ENCODE data around the gene PARD3. TPM values are rescaled to one million over a fixed set of nuclear protein-coding genes. Genes with fewer than 3 reads are reported as not detected.

Gene PARD3
- total RNA-seq, 6 donors from 2014 or later = 30.6 to 108 (median 50.6) TPM

GRCh38 chr10:34175121-34175520 lies 640.0 kb downstream of the PARD3 start:
- TF ChIP-seq EP300 (IDR thresholded peaks at IDR 0.05) (no peak), POLR2A (IDR thresholded peaks at IDR 0.05) (no peak), POLR2AphosphoS5 (IDR thresholded peaks at IDR 0.05) (no peak)
- TF ChIP-seq, protein P1, sequence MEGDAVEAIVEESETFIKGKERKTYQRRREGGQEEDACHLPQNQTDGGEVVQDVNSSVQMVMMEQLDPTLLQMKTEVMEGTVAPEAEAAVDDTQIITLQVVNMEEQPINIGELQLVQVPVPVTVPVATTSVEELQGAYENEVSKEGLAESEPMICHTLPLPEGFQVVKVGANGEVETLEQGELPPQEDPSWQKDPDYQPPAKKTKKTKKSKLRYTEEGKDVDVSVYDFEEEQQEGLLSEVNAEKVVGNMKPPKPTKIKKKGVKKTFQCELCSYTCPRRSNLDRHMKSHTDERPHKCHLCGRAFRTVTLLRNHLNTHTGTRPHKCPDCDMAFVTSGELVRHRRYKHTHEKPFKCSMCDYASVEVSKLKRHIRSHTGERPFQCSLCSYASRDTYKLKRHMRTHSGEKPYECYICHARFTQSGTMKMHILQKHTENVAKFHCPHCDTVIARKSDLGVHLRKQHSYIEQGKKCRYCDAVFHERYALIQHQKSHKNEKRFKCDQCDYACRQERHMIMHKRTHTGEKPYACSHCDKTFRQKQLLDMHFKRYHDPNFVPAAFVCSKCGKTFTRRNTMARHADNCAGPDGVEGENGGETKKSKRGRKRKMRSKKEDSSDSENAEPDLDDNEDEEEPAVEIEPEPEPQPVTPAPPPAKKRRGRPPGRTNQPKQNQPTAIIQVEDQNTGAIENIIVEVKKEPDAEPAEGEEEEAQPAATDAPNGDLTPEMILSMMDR (IDR thresholded peaks at IDR 0.05) = no peak
- H3K36me3 ChIP-seq = no peaks in the 10 kb centered on the region
- no peaks in the 10 kb centered on the region for H3K9me3 ChIP-seq
- H3K4me3 ChIP-seq = no peak overlapping the region
- WGBS, 2 donors = 88 to 95% methylated on average over 2 of the region's 2 CpGs
- ATAC-seq (ENCODE audit: low FRiP score in 2 of 2) = no peak
- DNase-seq = no peak
- peaks cover 0 to 4% (median 1%) of the 10 kb centered on the region in 4 donors for H3K4me1 ChIP-seq
- H3K27ac ChIP-seq = no peak overlapping the region
- H3K27me3 ChIP-seq = no peaks in the 10 kb centered on the region

GRCh38 chr10:34172936-34173533 lies 642.1 kb downstream of the PARD3 start:
- Histone ChIP-seq H3K4me3 (no peak overlapping the region), H3K9me3 (no peaks in the 10 kb centered on the region), H3K27me3 (no peaks in the 10 kb centered on the region), H3K27ac (no peak overlapping the region), H3K36me3 (no peaks in the 10 kb centered on the region), H3K4me1 (peaks cover 0 to 4% (median 3%) of the 10 kb centered on the region in 4 donors)
- DNase-seq (no peak), ATAC-seq (ENCODE audit: low FRiP score in 2 of 2) (no peak)
- WGBS, 2 donors = 48 to 49% methylated on average over 8 of the region's 8 CpGs
- TF ChIP-seq, protein P1 (IDR thresholded peaks at IDR 0.05) = no peak

DNA sequence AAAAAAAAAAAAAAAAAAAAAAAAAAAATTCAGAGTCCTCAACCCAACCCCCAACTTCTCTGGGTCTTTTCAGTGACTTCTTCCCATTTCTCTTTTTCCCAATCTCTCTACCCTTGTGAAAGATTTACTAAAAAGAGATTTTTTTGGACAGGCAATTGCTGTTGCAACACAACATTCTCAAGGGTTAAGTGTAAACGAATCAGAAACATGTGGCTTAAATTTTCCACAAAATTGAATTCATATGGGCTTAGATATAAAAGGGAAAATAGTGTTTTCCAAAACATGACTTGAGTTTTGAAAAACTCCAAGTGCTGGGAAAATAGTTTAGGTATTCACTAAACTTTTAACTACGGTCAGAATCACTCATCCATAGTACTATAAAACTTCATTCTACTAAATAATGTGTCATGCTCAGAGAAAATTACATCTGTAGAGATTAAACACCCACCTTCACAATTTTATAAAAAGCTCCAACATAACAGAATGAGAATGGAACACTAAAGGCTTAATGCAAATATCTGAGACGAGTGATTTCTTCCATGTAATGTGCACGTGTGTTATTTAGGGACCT lies 643.1 kb downstream of the PARD3 start:
- H3K36me3 ChIP-seq = no peaks in the 10 kb centered on the region
- TF ChIP-seq, protein P1 (IDR thresholded peaks at IDR 0.05) = no peak
- no peak overlapping the region for H3K27ac ChIP-seq
- H3K4me1 ChIP-seq = peaks cover 0 to 4% (median 3%) of the 10 kb centered on the region in 4 donors
- H3K4me3 ChIP-seq = no peak overlapping the region
- H3K27me3 ChIP-seq = no peaks in the 10 kb centered on the region
- no peak for DNase-seq
- WGBS, 2 donors = 60 to 70% methylated on average over 4 of the region's 4 CpGs
- ATAC-seq (ENCODE audit: low FRiP score in 2 of 2) = peak in 1 of 2 donors; percentile 60
- no peaks in the 10 kb centered on the region for H3K9me3 ChIP-seq

DNA sequence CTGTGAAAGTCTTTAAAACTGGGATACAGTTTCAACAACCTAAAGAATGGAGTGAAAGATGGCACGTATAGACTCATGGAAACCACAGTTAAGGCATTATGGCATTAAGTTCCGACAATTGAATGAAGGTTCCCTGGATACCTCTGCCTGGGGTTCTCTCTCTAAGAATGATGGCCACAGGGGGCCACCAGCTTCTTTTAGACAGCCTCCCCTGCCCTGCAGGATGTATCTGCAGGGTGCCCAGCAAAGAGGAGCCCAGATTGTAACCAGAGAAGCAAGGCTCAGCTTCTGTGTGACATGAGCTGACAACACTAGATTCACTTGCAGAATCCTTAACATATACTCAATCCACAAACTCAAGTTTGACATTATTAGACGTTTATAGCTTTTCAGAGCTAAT lies 645.4 kb downstream of the PARD3 start:
- ATAC-seq (ENCODE audit: low FRiP score in 2 of 2) (no peak), DNase-seq (no peak)
- no peaks in the 10 kb centered on the region for H3K27me3 ChIP-seq
- H3K9me3 ChIP-seq = no peaks in the 10 kb centered on the region
- H3K36me3 ChIP-seq = no peaks in the 10 kb centered on the region
- TF ChIP-seq POLR2AphosphoS5 (IDR thresholded peaks at IDR 0.05) = no peak
- TF ChIP-seq EP300 (IDR thresholded peaks at IDR 0.05) = no peak
- TF ChIP-seq, protein P1 (IDR thresholded peaks at IDR 0.05) = no peak
- TF ChIP-seq POLR2A (IDR thresholded peaks at IDR 0.05) = no peak
- 72 to 95% methylated on average over 3 of the region's 3 CpGs for WGBS, 2 donors
- peaks cover 0 to 4% (median 3%) of the 10 kb centered on the region in 4 donors for H3K4me1 ChIP-seq
- H3K4me3 ChIP-seq = no peak overlapping the region
- no peak overlapping the region for H3K27ac ChIP-seq

GRCh38 chr10:34169131-34169530 lies 646.0 kb downstream of the PARD3 start:
- 56 to 70% methylated on average over 3 of the region's 3 CpGs for WGBS, 2 donors
- H3K4me3 ChIP-seq = no peak overlapping the region
- ATAC-seq (ENCODE audit: low FRiP score in 2 of 2) = no peak
- peaks cover 0 to 4% (median 3%) of the 10 kb centered on the region in 4 donors for H3K4me1 ChIP-seq
- no peaks in the 10 kb centered on the region for H3K27me3 ChIP-seq
- TF ChIP-seq EP300 (IDR thresholded peaks at IDR 0.05) = no peak
- TF ChIP-seq POLR2AphosphoS5 (IDR thresholded peaks at IDR 0.05) = no peak
- TF ChIP-seq, protein P1 (IDR thresholded peaks at IDR 0.05) = no peak
- TF ChIP-seq POLR2A (IDR thresholded peaks at IDR 0.05) = no peak
- no peak for DNase-seq
- H3K27ac ChIP-seq = no peak overlapping the region
- H3K36me3 ChIP-seq = no peaks in the 10 kb centered on the region
- H3K9me3 ChIP-seq = no peaks in the 10 kb centered on the region
